Measurements from ENCODE around the gene HMGCS2. TPM values are rescaled to one million over a fixed set of nuclear protein-coding genes. Genes with fewer than 3 reads are reported as not detected.
A peak's percentile ranks its signal among the peaks of the same experiment; 100 is the strongest.

The HMGCS2 gene
- total RNA-seq, 2 experiments from 2014 or later = not detected

DNA sequence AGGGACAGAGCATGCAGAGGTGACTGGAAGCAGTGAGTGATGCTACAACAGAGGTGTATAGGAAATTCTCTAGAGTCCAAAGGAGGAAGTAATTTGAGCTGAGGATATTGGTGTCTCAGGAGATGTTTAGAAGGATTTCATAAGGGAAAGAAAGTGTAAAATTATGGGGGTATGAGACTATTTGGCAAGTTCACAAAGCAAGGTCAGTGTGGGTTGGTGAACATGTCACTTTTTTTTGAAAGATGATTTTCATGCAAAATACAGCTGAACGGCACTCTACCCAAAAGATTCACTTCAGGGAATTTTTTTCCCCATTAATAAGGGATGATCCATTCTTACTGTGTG lies 24.1 kb downstream of the HMGCS2 start:
- TSS peak; percentile 23 for BruUV-seq (replicated peaks)
- Histone ChIP-seq H3K4me3 (ENCODE audit: low read depth, low read length, poor library complexity, severe bottlenecking) (no peak overlapping the region), H3K4me1 (ENCODE audit: insufficient read depth, low read length, poor library complexity, severe bottlenecking) (no peaks in the 10 kb centered on the region), H3K9me2 (ENCODE audit: insufficient read depth, low read length) (no peaks in the 10 kb centered on the region), H3K9me3 (ENCODE audit: low read length) (no peaks in the 10 kb centered on the region), H2AFZ (ENCODE audit: low read length) (no peak overlapping the region), H3K4me2 (ENCODE audit: low read length) (no peak overlapping the region), H3K79me2 (ENCODE audit: insufficient read depth, low read depth, low read length) (no peaks in the 10 kb centered on the region), H3K36me3 (ENCODE audit: insufficient read depth, low read length) (peaks cover 56% of the 10 kb centered on the region), H3K27ac (ENCODE audit: low read depth, low read length, poor library complexity, severe bottlenecking) (no peak overlapping the region), H4K20me1 (ENCODE audit: insufficient read depth, low read length) (no peaks in the 10 kb centered on the region)
- TF ChIP-seq CTCF (conservative IDR thresholded peaks at IDR 0.05; ENCODE audit: low read length) = no peak
- TF ChIP-seq EZH2phosphoT487 (IDR thresholded peaks at IDR 0.05; ENCODE audit: borderline replicate concordance, low read depth, low read length) = no peak
- ChIA-PET POLR2A (no interaction called here), CTCF (ENCODE audit: unreplicated experiment) (no interaction called here)
- intact Hi-C loops (cut with micrococcal nuclease; ENCODE audit: unreplicated experiment) = loop anchor here (10.0 kb wide), 1 partner anchor 130 kb away; no protein-coding TSS in a partner anchor
- no peak for DNase-seq (ENCODE audit: low spot score)

DNA sequence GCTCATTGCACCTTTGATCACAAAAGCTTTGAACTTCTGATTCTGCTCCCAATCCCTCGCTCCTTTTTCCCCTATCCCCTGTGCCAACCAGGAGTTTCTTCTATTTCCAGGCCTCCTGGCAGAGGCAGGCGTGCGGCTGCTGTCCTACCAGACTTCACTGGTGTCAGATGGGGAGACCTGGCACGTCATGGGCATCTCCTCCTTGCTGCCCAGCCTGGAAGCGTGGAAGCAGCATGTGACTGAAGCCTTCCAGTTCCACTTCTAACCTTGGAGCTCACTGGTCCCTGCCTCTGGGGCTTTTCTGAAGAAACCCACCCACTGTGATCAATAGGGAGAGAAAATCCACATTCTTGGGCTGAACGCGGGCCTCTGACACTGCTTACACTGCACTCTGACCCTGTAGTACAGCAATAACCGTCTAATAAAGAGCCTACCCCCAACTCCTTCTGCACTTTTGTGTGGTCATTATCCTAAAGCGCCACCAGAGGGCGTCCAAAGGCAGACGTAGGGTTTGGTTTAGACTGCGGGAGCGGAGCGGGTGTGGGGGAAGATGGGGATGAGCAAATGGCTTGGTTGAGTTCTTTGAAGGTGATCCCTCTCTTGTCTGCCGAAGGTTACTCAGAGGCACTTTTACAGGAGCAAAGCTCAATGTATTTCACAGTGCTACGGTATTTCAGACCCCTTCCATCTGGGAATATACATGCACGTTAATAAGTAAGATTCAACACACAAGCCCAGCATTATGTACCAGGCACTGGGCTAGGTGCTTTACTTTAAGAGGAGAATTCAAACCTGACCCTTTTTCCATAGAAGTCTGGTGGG lies 24.7 kb downstream of the HMGCS2 start:
- POLR2A ChIA-PET = no interaction called here

More for the DNA sequence above, 24.7 kb downstream of the HMGCS2 start:
- Histone ChIP-seq H2AFZ (ENCODE audit: low read length) (no peak overlapping the region), H3K4me3 (ENCODE audit: low read depth, low read length, poor library complexity, severe bottlenecking) (no peak overlapping the region), H3K9me2 (ENCODE audit: insufficient read depth, low read length) (no peaks in the 10 kb centered on the region), H3K4me2 (ENCODE audit: low read length) (no peak overlapping the region), H3K79me2 (ENCODE audit: insufficient read depth, low read depth, low read length) (no peaks in the 10 kb centered on the region), H3K4me1 (ENCODE audit: insufficient read depth, low read length, poor library complexity, severe bottlenecking) (no peaks in the 10 kb centered on the region), H3K9me3 (ENCODE audit: low read length) (no peaks in the 10 kb centered on the region), H3K36me3 (ENCODE audit: insufficient read depth, low read length) (peaks cover 62% of the 10 kb centered on the region), H3K27ac (ENCODE audit: low read depth, low read length, poor library complexity, severe bottlenecking) (no peak overlapping the region), H4K20me1 (ENCODE audit: insufficient read depth, low read length) (no peaks in the 10 kb centered on the region)
- DNase-seq (ENCODE audit: low spot score) = peak; percentile 63
- BruUV-seq (replicated peaks) = no TSS peak
- intact Hi-C loops (cut with micrococcal nuclease; ENCODE audit: unreplicated experiment) = loop anchor here (10.0 kb wide), 1 partner anchor 129 kb away; no protein-coding TSS in a partner anchor
- CTCF ChIA-PET (ENCODE audit: unreplicated experiment) = no interaction called here
- no peak for TF ChIP-seq EZH2phosphoT487 (IDR thresholded peaks at IDR 0.05; ENCODE audit: borderline replicate concordance, low read depth, low read length)
- TF ChIP-seq CTCF (conservative IDR thresholded peaks at IDR 0.05; ENCODE audit: low read length) = peak; percentile 91

Measured in OCI-LY7 (cell line).